G401.6 (cell line): ENCODE data around the gene RXYLT1.
"Not testable (repeated sequence)": the region's sequence is repeated elsewhere in the genome, so short reads cannot be mapped to it uniquely, and the experiment has no call there.

Experiments
- FAIRE-seq: peaks from 2 replicates; lab custom pipeline; 2012; peaks lifted over from hg19 to GRCh38; lab: Jason Lieb, UNC

RXYLT1 gene, protein sequence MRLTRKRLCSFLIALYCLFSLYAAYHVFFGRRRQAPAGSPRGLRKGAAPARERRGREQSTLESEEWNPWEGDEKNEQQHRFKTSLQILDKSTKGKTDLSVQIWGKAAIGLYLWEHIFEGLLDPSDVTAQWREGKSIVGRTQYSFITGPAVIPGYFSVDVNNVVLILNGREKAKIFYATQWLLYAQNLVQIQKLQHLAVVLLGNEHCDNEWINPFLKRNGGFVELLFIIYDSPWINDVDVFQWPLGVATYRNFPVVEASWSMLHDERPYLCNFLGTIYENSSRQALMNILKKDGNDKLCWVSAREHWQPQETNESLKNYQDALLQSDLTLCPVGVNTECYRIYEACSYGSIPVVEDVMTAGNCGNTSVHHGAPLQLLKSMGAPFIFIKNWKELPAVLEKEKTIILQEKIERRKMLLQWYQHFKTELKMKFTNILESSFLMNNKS

DNA sequence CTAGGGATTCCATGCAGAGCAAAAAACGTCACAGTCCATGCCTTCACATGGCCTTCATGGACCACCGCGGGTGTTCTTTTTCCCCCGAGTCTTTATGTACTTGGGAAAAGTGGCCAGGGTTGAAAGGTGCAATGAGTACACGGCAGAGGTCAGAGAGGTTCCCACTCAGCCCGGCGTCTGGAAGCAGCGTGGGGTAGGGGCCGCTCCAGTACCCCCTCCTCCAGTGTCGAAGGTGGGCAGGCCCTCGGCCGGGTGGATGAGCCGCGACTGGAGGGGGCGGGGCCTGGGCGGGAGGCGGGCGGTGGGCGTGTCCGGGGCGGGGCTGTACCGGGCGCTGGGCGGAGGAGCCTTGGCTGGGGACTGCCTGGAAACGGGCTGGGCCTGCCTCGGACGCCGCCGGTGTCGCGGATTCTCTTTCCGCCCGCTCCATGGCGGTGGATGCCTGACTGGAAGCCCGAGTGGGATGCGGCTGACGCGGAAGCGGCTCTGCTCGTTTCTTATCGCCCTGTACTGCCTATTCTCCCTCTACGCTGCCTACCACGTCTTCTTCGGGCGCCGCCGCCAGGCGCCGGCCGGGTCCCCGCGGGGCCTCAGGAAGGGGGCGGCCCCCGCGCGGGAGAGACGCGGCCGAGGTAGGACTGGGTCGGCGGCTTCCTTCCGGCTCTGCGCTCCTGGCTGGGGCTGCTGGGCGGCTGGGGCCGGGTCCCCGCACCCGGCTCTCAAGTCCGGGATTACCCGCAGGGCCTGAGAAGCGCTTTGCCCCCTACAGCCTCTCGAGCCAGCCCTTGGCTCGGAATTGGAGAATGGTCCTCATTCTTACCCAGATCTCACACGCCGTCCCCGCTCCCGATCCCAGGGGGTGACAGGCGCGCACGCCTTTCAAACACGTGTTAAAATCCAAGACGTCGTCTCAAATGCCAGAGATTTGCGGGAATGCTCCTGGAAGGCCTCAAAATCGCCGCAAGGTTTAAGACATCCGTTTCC lies at the start of gene RXYLT1:
Gene RXYLT1 (plus strand): TSS at position 412 of the 984 bp plus-strand sequence. CDS start 52 bp downstream, at position 464.
- FAIRE-seq = no peak

- not testable (repeated sequence) for FAIRE-seq
Measured at GRCh38 chr12:63732779-63733178, 46.9 kb upstream of the RXYLT1 start.

GRCh38 chr12:63733585-63733984 lies 46.1 kb upstream of the RXYLT1 start:
- FAIRE-seq = peak; percentile 6

- not testable (repeated sequence) for FAIRE-seq
Measured at GRCh38 chr12:63740551-63740950, 39.2 kb upstream of the RXYLT1 start.

GRCh38 chr12:63741431-63741830 lies 38.3 kb upstream of the RXYLT1 start:
- FAIRE-seq = not testable (repeated sequence)

- not testable (repeated sequence) for FAIRE-seq
Measured at GRCh38 chr12:63744110-63744509, 35.6 kb upstream of the RXYLT1 start.

GRCh38 chr12:63746470-63746869 lies 33.2 kb upstream of the RXYLT1 start:
- FAIRE-seq = not testable (repeated sequence)

GRCh38 chr12:63747136-63747535 lies 32.6 kb upstream of the RXYLT1 start:
- not testable (repeated sequence) for FAIRE-seq

DNA sequence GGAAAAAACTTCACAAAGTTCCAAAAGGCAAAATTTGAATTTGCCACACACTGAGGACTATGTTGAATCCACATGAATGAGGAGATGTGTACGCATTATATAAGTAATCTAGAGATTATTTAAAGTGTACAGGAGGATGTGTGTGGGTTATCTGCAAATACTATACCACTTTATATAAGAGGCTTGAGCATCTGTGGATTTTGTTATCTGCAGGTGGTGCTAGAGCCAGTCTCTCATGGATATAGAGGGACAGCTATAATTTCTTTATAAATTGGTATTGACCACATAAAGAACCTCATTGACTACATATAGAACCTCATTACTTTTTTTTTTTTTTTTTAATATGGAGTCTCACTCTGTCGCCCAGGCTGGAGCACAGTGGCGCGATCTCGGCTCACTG lies 32.2 kb upstream of the RXYLT1 start:
- FAIRE-seq = no peak

DNA sequence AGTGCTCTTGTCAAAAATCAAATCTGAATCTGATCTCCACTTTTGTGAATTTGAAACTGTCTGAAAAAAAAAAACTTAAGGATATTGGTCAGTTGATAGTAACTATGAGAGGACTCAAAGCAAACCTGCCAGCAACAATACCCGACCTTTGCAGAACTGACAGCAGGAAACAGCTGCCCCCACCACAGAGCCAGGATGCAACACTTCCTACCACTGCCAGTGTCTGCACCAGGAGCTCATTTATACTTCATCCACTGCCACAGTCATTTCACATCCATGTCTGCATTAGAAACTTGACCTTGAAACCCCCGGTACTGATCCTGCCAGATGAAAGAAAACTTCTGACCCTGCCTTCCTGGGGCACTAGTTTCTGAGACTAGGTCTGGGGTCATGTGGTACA lies 27.4 kb upstream of the RXYLT1 start:
- no peak for FAIRE-seq

DNA sequence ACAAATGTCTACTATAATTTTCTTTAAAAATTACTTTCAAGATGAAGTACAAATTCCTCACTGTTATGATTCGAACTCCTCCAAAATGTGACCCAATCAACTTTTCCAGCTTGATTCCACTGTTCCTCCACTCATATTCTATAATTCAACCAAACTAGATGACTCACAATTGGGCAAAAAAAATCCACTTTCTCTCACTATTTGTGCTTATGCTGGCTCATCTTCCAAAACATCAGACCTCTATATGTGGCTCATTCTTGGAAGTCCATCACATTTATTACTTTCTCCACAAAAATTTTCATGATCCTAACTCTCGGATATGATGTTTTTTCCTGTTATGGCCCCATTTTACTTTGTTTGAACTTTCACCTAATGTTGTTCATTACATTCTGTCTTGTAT lies 26.9 kb upstream of the RXYLT1 start:
- no peak for FAIRE-seq

DNA sequence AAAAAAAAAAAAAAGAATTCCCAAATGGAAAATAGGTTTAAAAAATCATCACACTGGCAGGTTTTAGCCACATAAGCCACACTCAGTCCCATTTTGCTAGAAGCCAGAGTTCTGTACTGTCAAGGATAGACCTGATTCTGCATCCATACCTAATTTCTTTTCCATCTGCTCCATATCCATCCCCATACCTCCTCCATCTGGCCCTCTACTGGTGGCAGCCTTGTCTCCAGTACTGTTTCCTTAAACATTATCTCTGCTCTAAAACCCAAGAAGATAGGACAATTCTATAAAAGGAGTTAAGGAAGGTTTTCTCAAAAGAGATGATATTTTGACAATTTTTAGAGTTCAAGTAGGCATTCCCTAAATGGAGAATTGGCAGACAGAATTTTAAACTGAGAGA lies 26.0 kb upstream of the RXYLT1 start:
- peak; percentile 15 for FAIRE-seq

DNA sequence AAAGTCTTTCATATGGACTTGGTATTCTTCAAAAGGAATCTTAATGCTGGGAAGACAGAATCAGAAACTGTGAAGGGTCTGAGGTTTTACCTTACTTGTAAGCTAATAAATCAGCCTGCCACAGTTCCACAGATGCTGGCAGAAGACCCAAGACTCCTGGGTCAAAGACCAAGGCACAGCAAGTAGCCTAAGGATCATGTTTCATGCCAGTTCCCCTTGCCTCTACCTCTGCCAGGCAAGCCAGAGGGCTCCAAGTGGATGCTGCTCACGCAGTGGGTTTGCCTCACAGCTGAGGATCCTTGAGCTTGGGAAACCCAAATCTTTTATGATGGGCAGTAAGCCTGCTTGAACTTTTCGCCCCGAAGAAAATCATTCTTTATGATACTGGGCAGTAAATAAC lies 15.2 kb upstream of the RXYLT1 start:
- no peak for FAIRE-seq

- peak; percentile 88 for FAIRE-seq
Measured at GRCh38 chr12:63766498-63766897, 13.2 kb upstream of the RXYLT1 start.

- no peak for FAIRE-seq
Measured at GRCh38 chr12:63770375-63770774, 9.3 kb upstream of the RXYLT1 start.

GRCh38 chr12:63777340-63777739 lies 2.4 kb upstream of the RXYLT1 start:
- FAIRE-seq = no peak

- FAIRE-seq = no peak
Measured at GRCh38 chr12:63782466-63782865, 2.8 kb downstream of the RXYLT1 start.

DNA sequence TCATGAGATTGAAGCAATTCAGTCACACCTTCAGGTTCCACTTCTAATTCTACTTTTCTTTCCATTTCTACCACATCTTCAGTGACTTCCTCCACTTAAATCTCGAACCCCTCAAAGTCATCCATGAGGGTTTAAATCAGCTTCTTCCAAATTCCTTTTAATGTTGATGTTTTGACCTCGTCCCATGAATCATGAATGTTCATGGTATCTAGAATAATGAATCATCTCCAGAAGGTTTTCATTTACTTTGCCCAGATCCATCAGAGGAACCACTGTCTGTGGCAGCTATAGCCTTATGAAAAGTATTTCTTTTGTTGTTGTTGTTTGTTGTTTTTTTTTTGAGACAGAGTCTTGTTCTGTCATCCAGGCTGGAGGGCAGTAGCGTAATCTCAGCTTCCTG lies 7.6 kb downstream of the RXYLT1 start:
- no peak for FAIRE-seq

GRCh38 chr12:63790608-63790945 lies 10.9 kb downstream of the RXYLT1 start:
- no peak for FAIRE-seq

- no peak for FAIRE-seq
Measured at GRCh38 chr12:63792338-63792737, 12.6 kb downstream of the RXYLT1 start.

GRCh38 chr12:63795032-63795687 lies 15.5 kb downstream of the RXYLT1 start:
- FAIRE-seq = no peak

GRCh38 chr12:63795944-63796343 lies 16.2 kb downstream of the RXYLT1 start:
- FAIRE-seq = no peak
